Measurements from ENCODE around the gene SPTBN5.

The SPTBN5 gene

GRCh38 chr15:41925086-41925608, 31.3 kb upstream of the SPTBN5 start:
- Histone ChIP-seq H3K9me3 (ENCODE audit: control insufficient read depth, insufficient read depth, low read length) (no peaks in the 10 kb centered on the region), H3K27ac (ENCODE audit: low read depth, low read length) (no peak overlapping the region), H3K9ac (ENCODE audit: low read depth, low read length) (no peak overlapping the region), H3K27me3 (ENCODE audit: control insufficient read depth, insufficient read depth, low read length) (no peaks in the 10 kb centered on the region), H3K4me1 (ENCODE audit: control insufficient read depth, insufficient read depth, low read length) (no peaks in the 10 kb centered on the region), H3K4me3 (ENCODE audit: low read depth, low read length) (no peak overlapping the region), H3K36me3 (ENCODE audit: control insufficient read depth, insufficient read depth, low read length) (peaks cover 24% of the 10 kb centered on the region)

DNA sequence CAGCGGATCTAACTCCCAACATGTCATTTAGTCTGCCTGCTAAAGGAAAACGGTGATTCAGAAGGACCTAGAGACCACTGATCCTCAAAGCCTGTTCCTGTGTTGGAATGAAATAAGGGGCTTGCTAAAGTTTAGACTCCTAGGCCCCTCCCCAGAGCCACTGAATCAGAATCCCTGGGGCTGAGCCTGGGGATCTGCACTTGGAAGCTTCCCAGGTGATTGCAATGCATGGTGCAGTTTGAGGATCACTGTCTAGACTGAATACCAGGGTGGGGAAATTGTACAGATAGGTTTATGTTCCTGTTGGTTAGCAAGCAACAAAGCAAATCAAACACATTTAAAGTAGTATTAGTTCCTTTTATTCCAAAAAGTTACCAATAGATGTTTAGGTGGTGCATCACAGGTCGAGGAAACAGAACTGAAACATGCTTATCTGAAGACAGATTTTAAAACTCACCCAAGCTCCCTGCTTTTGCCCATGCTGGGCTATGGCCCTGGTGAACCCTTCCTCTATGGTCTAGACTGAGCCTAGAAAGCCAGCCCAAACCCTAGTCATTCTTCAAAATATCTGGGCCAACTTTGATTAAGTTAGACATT, 29.6 kb upstream of the SPTBN5 start:
- H3K4me3 ChIP-seq (ENCODE audit: low read depth, low read length): no peak overlapping the region
- no peak overlapping the region for H3K9ac ChIP-seq (ENCODE audit: low read depth, low read length)
- H3K27ac ChIP-seq (ENCODE audit: low read depth, low read length): no peak overlapping the region
- H3K27me3 ChIP-seq (ENCODE audit: control insufficient read depth, insufficient read depth, low read length): no peaks in the 10 kb centered on the region
- no peaks in the 10 kb centered on the region for H3K9me3 ChIP-seq (ENCODE audit: control insufficient read depth, insufficient read depth, low read length)
- H3K36me3 ChIP-seq (ENCODE audit: control insufficient read depth, insufficient read depth, low read length): peaks cover 33% of the 10 kb centered on the region
- H3K4me1 ChIP-seq (ENCODE audit: control insufficient read depth, insufficient read depth, low read length): no peaks in the 10 kb centered on the region

- H3K9me3 ChIP-seq (ENCODE audit: control insufficient read depth, insufficient read depth, low read length): no peaks in the 10 kb centered on the region
- H3K4me1 ChIP-seq (ENCODE audit: control insufficient read depth, insufficient read depth, low read length): no peaks in the 10 kb centered on the region
- no peak overlapping the region for H3K4me3 ChIP-seq (ENCODE audit: low read depth, low read length)
- no peak overlapping the region for H3K27ac ChIP-seq (ENCODE audit: low read depth, low read length)
- peaks cover 43% of the 10 kb centered on the region for H3K36me3 ChIP-seq (ENCODE audit: control insufficient read depth, insufficient read depth, low read length)
- no peaks in the 10 kb centered on the region for H3K27me3 ChIP-seq (ENCODE audit: control insufficient read depth, insufficient read depth, low read length)
- no peak overlapping the region for H3K9ac ChIP-seq (ENCODE audit: low read depth, low read length)
Observed at GRCh38 chr15:41922353-41922752, 28.5 kb upstream of the SPTBN5 start.

- no peak overlapping the region for H3K27ac ChIP-seq (ENCODE audit: low read depth, low read length)
- no peak overlapping the region for H3K4me3 ChIP-seq (ENCODE audit: low read depth, low read length)
- no peaks in the 10 kb centered on the region for H3K9me3 ChIP-seq (ENCODE audit: control insufficient read depth, insufficient read depth, low read length)
- peaks cover 44% of the 10 kb centered on the region for H3K36me3 ChIP-seq (ENCODE audit: control insufficient read depth, insufficient read depth, low read length)
- no peak overlapping the region for H3K9ac ChIP-seq (ENCODE audit: low read depth, low read length)
- no peaks in the 10 kb centered on the region for H3K4me1 ChIP-seq (ENCODE audit: control insufficient read depth, insufficient read depth, low read length)
- H3K27me3 ChIP-seq (ENCODE audit: control insufficient read depth, insufficient read depth, low read length): no peaks in the 10 kb centered on the region
Observed at GRCh38 chr15:41921639-41922038, 27.8 kb upstream of the SPTBN5 start.

DNA sequence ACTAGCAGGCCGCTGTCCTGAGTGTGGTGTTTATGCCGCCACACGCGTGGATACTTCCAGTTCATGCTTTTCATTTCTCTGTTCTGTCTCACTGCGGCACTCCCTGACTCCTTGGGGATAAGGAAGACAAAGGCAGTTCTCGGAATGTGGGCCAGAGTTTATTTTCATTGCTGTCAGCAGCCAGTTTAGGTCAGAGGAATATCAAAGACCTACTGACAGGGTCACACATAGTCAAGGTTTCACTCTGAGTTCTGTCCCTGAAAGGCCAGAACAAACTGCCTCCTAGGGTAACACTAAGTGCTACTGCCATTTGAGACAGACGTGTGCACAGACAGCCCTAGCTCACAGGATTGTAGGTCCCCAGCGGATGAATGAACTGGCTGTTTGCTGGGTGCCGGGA, 27.3 kb upstream of the SPTBN5 start:
- Histone ChIP-seq H3K4me3 (ENCODE audit: low read depth, low read length) (no peak overlapping the region), H3K36me3 (ENCODE audit: control insufficient read depth, insufficient read depth, low read length) (peaks cover 49% of the 10 kb centered on the region), H3K9me3 (ENCODE audit: control insufficient read depth, insufficient read depth, low read length) (no peaks in the 10 kb centered on the region), H3K27ac (ENCODE audit: low read depth, low read length) (no peak overlapping the region), H3K9ac (ENCODE audit: low read depth, low read length) (no peak overlapping the region), H3K27me3 (ENCODE audit: control insufficient read depth, insufficient read depth, low read length) (no peaks in the 10 kb centered on the region), H3K4me1 (ENCODE audit: control insufficient read depth, insufficient read depth, low read length) (no peaks in the 10 kb centered on the region)

DNA sequence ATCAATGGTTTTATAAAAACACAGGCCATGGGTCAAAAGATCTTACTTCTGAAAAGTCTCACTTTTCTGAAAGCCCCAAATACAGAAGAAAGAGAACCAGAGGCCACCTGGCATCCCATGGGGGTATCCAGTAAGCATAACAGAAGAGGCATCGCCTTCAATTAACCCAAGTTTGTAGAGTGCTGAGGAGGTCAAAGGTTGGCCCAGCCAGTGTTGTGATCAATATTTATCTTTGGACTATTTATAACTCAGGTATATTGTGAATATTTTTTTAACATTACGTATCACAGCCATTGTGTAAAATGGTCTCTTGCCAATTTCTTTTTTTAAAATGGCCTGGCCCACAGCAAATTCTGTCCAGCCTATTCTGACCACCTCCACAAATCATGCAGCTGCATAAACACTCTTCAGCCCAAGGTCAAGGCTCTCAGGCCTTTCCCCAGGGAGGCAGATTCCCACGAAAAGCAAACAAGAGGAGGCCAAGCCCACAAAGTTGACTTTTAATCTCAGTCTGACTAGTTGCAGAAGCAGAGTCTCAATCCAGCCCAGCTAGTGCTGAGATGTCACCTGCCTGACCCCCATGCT, 26.2 kb upstream of the SPTBN5 start:
- H3K4me3 ChIP-seq (ENCODE audit: low read depth, low read length): no peak overlapping the region
- H3K27me3 ChIP-seq (ENCODE audit: control insufficient read depth, insufficient read depth, low read length): no peaks in the 10 kb centered on the region
- H3K27ac ChIP-seq (ENCODE audit: low read depth, low read length): no peak overlapping the region
- no peak overlapping the region for H3K9ac ChIP-seq (ENCODE audit: low read depth, low read length)
- H3K9me3 ChIP-seq (ENCODE audit: control insufficient read depth, insufficient read depth, low read length): no peaks in the 10 kb centered on the region
- H3K36me3 ChIP-seq (ENCODE audit: control insufficient read depth, insufficient read depth, low read length): peaks cover 51% of the 10 kb centered on the region
- H3K4me1 ChIP-seq (ENCODE audit: control insufficient read depth, insufficient read depth, low read length): no peaks in the 10 kb centered on the region

DNA sequence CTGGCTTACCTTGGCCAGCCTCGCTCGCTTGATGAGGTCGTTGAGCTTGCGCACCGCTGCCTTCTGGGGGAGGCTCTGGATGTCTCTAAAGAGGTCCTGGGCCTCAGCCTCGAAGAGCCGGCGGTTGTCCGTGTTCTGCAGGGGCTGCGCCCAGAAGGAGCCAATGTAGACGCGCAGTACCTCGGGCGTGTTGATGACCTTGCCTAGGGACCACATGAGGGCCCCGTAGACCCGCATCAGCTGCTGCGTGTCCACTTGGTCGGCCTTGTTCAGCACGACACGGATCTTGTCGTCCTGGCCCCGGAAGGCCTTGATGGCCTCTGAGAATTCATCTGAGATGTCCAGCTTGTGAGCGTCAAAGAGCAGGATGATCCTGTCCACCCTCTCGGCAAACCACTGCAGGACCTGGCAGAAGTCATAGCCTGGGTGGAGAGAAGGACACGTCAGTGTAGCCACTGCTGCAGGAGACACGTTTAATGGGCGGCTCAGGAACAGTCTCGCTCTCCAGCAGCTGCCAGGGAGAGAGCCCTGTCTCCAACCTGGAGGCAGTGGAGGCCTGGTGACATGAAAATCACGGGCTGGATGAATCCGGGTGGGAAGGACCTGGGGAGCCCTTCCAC, 25.5 kb upstream of the SPTBN5 start:
- Histone ChIP-seq H3K27ac (ENCODE audit: low read depth, low read length) (no peak overlapping the region), H3K4me3 (ENCODE audit: low read depth, low read length) (no peak overlapping the region), H3K4me1 (ENCODE audit: control insufficient read depth, insufficient read depth, low read length) (no peaks in the 10 kb centered on the region), H3K9ac (ENCODE audit: low read depth, low read length) (no peak overlapping the region), H3K36me3 (ENCODE audit: control insufficient read depth, insufficient read depth, low read length) (peaks cover 47% of the 10 kb centered on the region), H3K9me3 (ENCODE audit: control insufficient read depth, insufficient read depth, low read length) (no peaks in the 10 kb centered on the region), H3K27me3 (ENCODE audit: control insufficient read depth, insufficient read depth, low read length) (no peaks in the 10 kb centered on the region)

GRCh38 chr15:41918506-41919126, 24.8 kb upstream of the SPTBN5 start:
- Histone ChIP-seq H3K9ac (ENCODE audit: low read depth, low read length) (no peak overlapping the region), H3K4me1 (ENCODE audit: control insufficient read depth, insufficient read depth, low read length) (no peaks in the 10 kb centered on the region), H3K27me3 (ENCODE audit: control insufficient read depth, insufficient read depth, low read length) (no peaks in the 10 kb centered on the region), H3K4me3 (ENCODE audit: low read depth, low read length) (no peak overlapping the region), H3K27ac (ENCODE audit: low read depth, low read length) (no peak overlapping the region), H3K9me3 (ENCODE audit: control insufficient read depth, insufficient read depth, low read length) (no peaks in the 10 kb centered on the region), H3K36me3 (ENCODE audit: control insufficient read depth, insufficient read depth, low read length) (peaks cover 49% of the 10 kb centered on the region)

- H3K27ac ChIP-seq (ENCODE audit: low read depth, low read length): no peak overlapping the region
- no peak overlapping the region for H3K9ac ChIP-seq (ENCODE audit: low read depth, low read length)
- H3K36me3 ChIP-seq (ENCODE audit: control insufficient read depth, insufficient read depth, low read length): peaks cover 57% of the 10 kb centered on the region
Observed at GRCh38 chr15:41917767-41918430, 24.0 kb upstream of the SPTBN5 start.

DNA sequence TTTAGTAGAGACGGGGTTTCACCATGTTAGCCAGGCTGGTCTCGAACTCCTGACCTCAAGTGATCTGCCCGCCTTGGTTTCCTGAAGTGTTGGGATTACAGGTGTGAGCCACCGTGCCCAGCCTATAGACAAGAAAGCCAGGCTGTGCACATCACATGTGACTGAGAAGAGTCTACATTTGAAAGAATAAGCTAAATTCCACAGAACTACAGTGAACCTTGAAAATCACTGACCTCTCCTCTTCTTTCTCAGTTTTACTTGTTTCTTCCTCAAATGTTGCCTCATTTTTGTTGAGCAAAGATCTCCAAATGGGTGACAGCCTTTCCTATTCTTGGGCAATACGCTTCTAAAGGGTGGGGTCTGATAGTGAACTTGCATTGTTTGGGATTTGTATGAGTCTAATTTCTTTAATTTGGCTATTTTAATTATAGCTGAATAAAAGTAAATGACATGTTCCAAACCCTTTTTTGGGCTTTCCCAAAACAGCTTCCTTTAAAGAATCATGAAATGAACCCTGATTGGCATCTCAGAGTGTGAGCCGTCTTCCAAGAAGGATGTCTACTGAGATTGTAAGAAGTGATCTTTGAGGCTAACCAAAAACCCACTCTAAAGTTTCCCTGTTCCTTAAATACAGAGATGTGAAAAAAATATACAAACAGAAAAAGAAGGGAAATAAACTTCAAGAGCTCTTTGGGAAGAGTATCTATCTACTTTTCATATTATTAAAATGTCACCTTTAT, 21.6 kb upstream of the SPTBN5 start:
- no peak overlapping the region for H3K27ac ChIP-seq (ENCODE audit: low read depth, low read length)
- H3K36me3 ChIP-seq (ENCODE audit: control insufficient read depth, insufficient read depth, low read length): peaks cover 60% of the 10 kb centered on the region

More at GRCh38 chr15:41917767-41918430, 24.0 kb upstream of the SPTBN5 start:
- no peaks in the 10 kb centered on the region for H3K27me3 ChIP-seq (ENCODE audit: control insufficient read depth, insufficient read depth, low read length)
- H3K9me3 ChIP-seq (ENCODE audit: control insufficient read depth, insufficient read depth, low read length): no peaks in the 10 kb centered on the region
- no peak overlapping the region for H3K4me3 ChIP-seq (ENCODE audit: low read depth, low read length)
- no peaks in the 10 kb centered on the region for H3K4me1 ChIP-seq (ENCODE audit: control insufficient read depth, insufficient read depth, low read length)

More for the DNA sequence above, 21.6 kb upstream of the SPTBN5 start:
- no peak overlapping the region for H3K4me3 ChIP-seq (ENCODE audit: low read depth, low read length)
- no peak overlapping the region for H3K9ac ChIP-seq (ENCODE audit: low read depth, low read length)
- no peaks in the 10 kb centered on the region for H3K4me1 ChIP-seq (ENCODE audit: control insufficient read depth, insufficient read depth, low read length)
- no peaks in the 10 kb centered on the region for H3K9me3 ChIP-seq (ENCODE audit: control insufficient read depth, insufficient read depth, low read length)
- no peaks in the 10 kb centered on the region for H3K27me3 ChIP-seq (ENCODE audit: control insufficient read depth, insufficient read depth, low read length)

All from HUES48 (cell line).